WERI-Rb-1 (cell line): ENCODE measurements around the gene PPP5C.

Experiments
- DNase-seq: peaks from one replicate; pipeline ENCODE4 v3.0.0-alpha.2; 2020
- H3K27ac ChIP-seq: fragments of 250-450 bp; sonication (Bioruptor Pico); 2 replicates; pipeline ENCODE4 v1.5.1; 2020; ENCODE audit warnings: mild to moderate bottlenecking, moderate library complexity
- H3K27me3 ChIP-seq: fragments of 250-450 bp; sonication (Bioruptor Pico); 2 replicates; pipeline ENCODE4 v1.5.1; 2021; ENCODE audit warnings: mild to moderate bottlenecking, low read depth, moderate library complexity; ENCODE audit not compliant: insufficient read depth, severe bottlenecking
- H3K36me3 ChIP-seq: fragments of 250-450 bp; sonication (Bioruptor Pico); 2 replicates; pipeline ENCODE4 v1.5.1; 2020; ENCODE audit warnings: mild to moderate bottlenecking, moderate library complexity
- H3K4me3 ChIP-seq: 2 replicates; pipeline ENCODE4 v1.5.1; 2011; ENCODE audit warnings: low read depth, mild to moderate bottlenecking, control low read depth, low read length
- H3K9me3 ChIP-seq: fragments of 250-450 bp; sonication (Bioruptor Pico); 2 replicates; pipeline ENCODE4 v1.5.1; 2021; ENCODE audit warnings: mild to moderate bottlenecking, moderate library complexity; ENCODE audit not compliant: severe bottlenecking
- CTCF ChIP-seq: IDR thresholded peaks from 2 replicates; pipeline ENCODE4 v1.5.1; 2011; ENCODE audit warnings: low read depth, mild to moderate bottlenecking, control low read depth, inconsistent platforms, low read length

Gene PPP5C

GRCh38 chr19:46404055-46404752 is 57.3 kb downstream of the PPP5C start:
- DNase-seq, result no peak
- Histone ChIP-seq H3K27ac (no peak overlapping the region), H3K36me3 (no peaks in the 10 kb centered on the region), H3K27me3 (no peaks in the 10 kb centered on the region), H3K4me3 (no peak overlapping the region), H3K9me3 (no peaks in the 10 kb centered on the region)
- no peak for TF ChIP-seq CTCF

GRCh38 chr19:46404753-46405468 is 58.0 kb downstream of the PPP5C start:
- no peak for DNase-seq
- Histone ChIP-seq H3K4me3 (no peak overlapping the region), H3K27me3 (no peaks in the 10 kb centered on the region), H3K27ac (no peak overlapping the region), H3K36me3 (no peaks in the 10 kb centered on the region), H3K9me3 (no peaks in the 10 kb centered on the region)
- 0 out of 2 replicates have a peak, but pooled peaks have one; percentile 10 for TF ChIP-seq CTCF

GRCh38 chr19:46406976-46407375 is 60.1 kb downstream of the PPP5C start:
- no peak for DNase-seq
- TF ChIP-seq CTCF, result no peak
- Histone ChIP-seq H3K27me3 (no peaks in the 10 kb centered on the region), H3K27ac (no peak overlapping the region), H3K9me3 (no peaks in the 10 kb centered on the region), H3K36me3 (no peaks in the 10 kb centered on the region), H3K4me3 (no peak overlapping the region)

- H3K27ac ChIP-seq, result peak overlapping the region; percentile 29; the same call in 1 of the 2 replicates
- peak overlapping the region; percentile 14; the same call in 1 of the 2 replicates for H3K4me3 ChIP-seq
- no peak for TF ChIP-seq CTCF
- H3K36me3 ChIP-seq, result no peaks in the 10 kb centered on the region
- no peaks in the 10 kb centered on the region for H3K9me3 ChIP-seq
- DNase-seq, result no peak
- H3K27me3 ChIP-seq, result no peaks in the 10 kb centered on the region
Observed at GRCh38 chr19:46407856-46408663, 61.2 kb downstream of the PPP5C start.

- TF ChIP-seq CTCF, result no peak
- peak overlapping the region; percentile 29; the same call in 1 of the 2 replicates for H3K27ac ChIP-seq
- H3K36me3 ChIP-seq, result no peaks in the 10 kb centered on the region
- H3K27me3 ChIP-seq, result no peaks in the 10 kb centered on the region
- peak overlapping the region; percentile 14; the same call in 1 of the 2 replicates for H3K4me3 ChIP-seq
- peak; percentile 54 for DNase-seq
- H3K9me3 ChIP-seq, result no peaks in the 10 kb centered on the region
Observed at GRCh38 chr19:46408664-46409039, 61.8 kb downstream of the PPP5C start.
